HCT116 (cell line): ENCODE results near the gene ADGRL3. TPM values are rescaled to one million over a fixed set of nuclear protein-coding genes. Genes with fewer than 3 reads are reported as not detected.

Experiments
- ATAC-seq: fragments of 200-7000 bp; cut with Tn5 transposase; 2 replicates; pipeline ENCODE4 v1.9.1; 2020; ENCODE audit warnings: mild to moderate bottlenecking, moderate library complexity
- BruUV-seq: library from RNA; stranded (reverse); fragments of 400-500 nt; replicated peaks from 2 replicates; lab custom pipeline; 2021; lab: Mats Ljungman, UMichigan
- CTCF ChIA-PET: fragments of 300-600 bp; sonication (Branson Sonifier 250); formaldehyde crosslinking; loops from one replicate; lab custom pipeline; 2021; ENCODE audit warnings: antibody characterized with exemption; lab: Charles Lee
- POLR2A ChIA-PET: fragments of 300-600, 350-600 bp; sonication (Branson Sonifier 250); formaldehyde crosslinking; loops from one replicate; lab custom pipeline; 2021; ENCODE audit warnings: antibody characterized with exemption; lab: Charles Lee
- RAD21 ChIA-PET, 2 experiments: fragments of 300-600 bp; sonication (Branson Sonifier 250); formaldehyde crosslinking; loops; one replicate each; lab custom pipeline; 2023; ENCODE audit warnings: low total read pairs in 2 of 2; ENCODE audit not compliant: uncharacterized antibody in 2 of 2, unreplicated experiment in 2 of 2, low non-redundant PET in 1 of 2; lab: Charles Lee
- DNase-seq: peaks from one replicate; pipeline ENCODE4 v3.0.0-alpha.2; 2010; ENCODE audit warnings: low read depth, low spot score
- H2AFZ ChIP-seq: fragments of 200-600 bp; shearing (Covaris generic), sonication (generic); 2 replicates; pipeline ENCODE4 v1.6.1; 2017; ENCODE audit warnings: low read depth, mixed run types, mixed read lengths, antibody characterized with exemption, low read length; ENCODE audit not compliant: poor library complexity, severe bottlenecking
- H3K27ac ChIP-seq: 2 replicates; pipeline ENCODE4 v1.5.1; 2012; ENCODE audit warnings: low read depth, low read length
- H3K27me3 ChIP-seq: fragments of 200-600 bp; sonication (generic); 2 replicates; pipeline ENCODE4 v1.6.1; 2016; ENCODE audit warnings: mixed run types, low read length, mixed read lengths; ENCODE audit not compliant: insufficient read depth
- H3K36me3 ChIP-seq, 2 experiments: fragments of 200-500 bp in 1 of 2; fragments of 200-600 bp in 1 of 2; sonication (Bioruptor generic) in 1 of 2; sonication (generic) in 1 of 2; 2 replicates each; pipeline versions ENCODE4 v1.5.1 to v1.6.1; 2014 to 2016; ENCODE audit warnings: low read length in 2 of 2, inconsistent platforms in 1 of 2, mixed read lengths in 1 of 2, mixed run types in 1 of 2; ENCODE audit not compliant: insufficient read depth in 2 of 2, control insufficient read depth in 1 of 2
- H3K4me1 ChIP-seq, 2 experiments: fragments of 200-600 bp in 1 of 2; sonication (generic) in 1 of 2; 2 replicates each; pipeline versions ENCODE4 v1.5.1 to v1.6.1; 2012 to 2017; ENCODE audit warnings: low read length in 2 of 2, inconsistent platforms in 1 of 2, mild to moderate bottlenecking in 1 of 2, mixed read lengths in 1 of 2, mixed run types in 1 of 2, moderate library complexity in 1 of 2; ENCODE audit not compliant: insufficient read depth in 2 of 2, control insufficient read depth in 1 of 2
- H3K4me2 ChIP-seq: fragments of 200-600 bp; sonication (generic); 2 replicates; pipeline ENCODE4 v1.6.1; 2017; ENCODE audit warnings: mixed run types, low read length, mixed read lengths
- H3K4me3 ChIP-seq, 2 experiments: fragments of 200-600 bp in 1 of 2; sonication (generic) in 1 of 2; replicated peaks in 1 of 2; 2 replicates each; pipeline ENCODE4 v1.5.1; 2011 to 2016; ENCODE audit warnings: low read length in 2 of 2, control low read depth in 1 of 2, low read depth in 1 of 2, mild to moderate bottlenecking in 1 of 2, mixed read lengths in 1 of 2, mixed run types in 1 of 2
- H3K79me2 ChIP-seq: fragments of 200-600 bp; sonication (generic); 2 replicates; pipeline ENCODE4 v1.6.1; 2017; ENCODE audit warnings: mild to moderate bottlenecking, mixed run types, low read length, moderate library complexity, mixed read lengths; ENCODE audit not compliant: insufficient read depth
- H3K9ac ChIP-seq: fragments of 200-600 bp; sonication (generic); 2 replicates; pipeline ENCODE4 v1.6.1; 2016; ENCODE audit warnings: low read length, mixed read lengths
- H3K9me2 ChIP-seq: fragments of 200-600 bp; sonication (generic), shearing (Covaris generic); 2 replicates; pipeline ENCODE4 v1.6.1; 2017; ENCODE audit warnings: mixed run types, mild to moderate bottlenecking, moderate library complexity; ENCODE audit not compliant: insufficient read depth
- H3K9me3 ChIP-seq, 2 experiments: fragments of 200-500 bp in 1 of 2; fragments of 200-600 bp in 1 of 2; sonication (Bioruptor generic) in 1 of 2; sonication (generic) in 1 of 2; 2 replicates each; pipeline ENCODE4 v1.6.1; 2014 to 2017; ENCODE audit warnings: low read length in 2 of 2, mixed read lengths in 2 of 2, inconsistent platforms in 1 of 2, low read depth in 1 of 2, mild to moderate bottlenecking in 1 of 2, mixed run types in 1 of 2, moderate library complexity in 1 of 2; ENCODE audit not compliant: control insufficient read depth in 1 of 2, insufficient read depth in 1 of 2
- H4K20me1 ChIP-seq: fragments of 200-600 bp; sonication (generic), shearing (Covaris generic); 2 replicates; pipeline ENCODE4 v1.6.1; 2017; ENCODE audit warnings: mixed run types, mild to moderate bottlenecking, moderate library complexity; ENCODE audit not compliant: insufficient read depth
- CBX3 ChIP-seq: IDR thresholded peaks from 2 replicates; pipeline ENCODE4 v1.6.1; 2012; ENCODE audit warnings: low read depth
- EGR1 ChIP-seq: IDR thresholded peaks from 2 replicates; pipeline ENCODE4 v1.6.1; 2012; ENCODE audit warnings: low read depth
- EZH2 ChIP-seq: fragments of 200-600 bp; sonication (generic); IDR thresholded peaks from 2 replicates; pipeline ENCODE4 v1.6.1; 2017; ENCODE audit warnings: antibody characterized with exemption, mixed run types
- EZH2phosphoT487 ChIP-seq: fragments of 200-600 bp; IDR thresholded peaks from 2 replicates; pipeline ENCODE4 v1.6.1; 2018; ENCODE audit warnings: antibody characterized with exemption, borderline replicate concordance
- FOSL1 ChIP-seq: IDR thresholded peaks from 2 replicates; pipeline ENCODE4 v1.6.1; 2012; ENCODE audit warnings: low read depth
- POLR2A ChIP-seq: IDR thresholded peaks from 2 replicates; pipeline ENCODE4 v1.7.0; 2011; ENCODE audit warnings: borderline replicate concordance; ENCODE audit not compliant: insufficient read depth, insufficient read length; ENCODE audit errors: extremely low read depth
- RAD21 ChIP-seq: IDR thresholded peaks from 2 replicates; pipeline ENCODE4 v1.6.1; 2012; ENCODE audit warnings: low read depth, mild to moderate bottlenecking
- SP1 ChIP-seq: IDR thresholded peaks from 2 replicates; pipeline ENCODE4 v1.6.1; 2012; ENCODE audit warnings: low read depth
- SRF ChIP-seq: IDR thresholded peaks from 2 replicates; pipeline ENCODE4 v1.6.1; 2012; ENCODE audit warnings: low read depth
- TCF7L2 ChIP-seq: IDR thresholded peaks from 2 replicates; pipeline ENCODE4 v1.7.0; 2011; ENCODE audit warnings: borderline replicate concordance, inconsistent platforms; ENCODE audit not compliant: insufficient read depth, insufficient read length; ENCODE audit errors: extremely low read depth
- YY1 ChIP-seq: IDR thresholded peaks from 2 replicates; pipeline ENCODE4 v1.6.1; 2011; ENCODE audit warnings: low read length, low read depth, moderate library complexity, mild to moderate bottlenecking; ENCODE audit not compliant: insufficient replicate concordance; ENCODE audit errors: extremely low read depth
- ZBTB33 ChIP-seq: IDR thresholded peaks from 2 replicates; pipeline ENCODE4 v1.6.1; 2011; ENCODE audit warnings: mild to moderate bottlenecking, low read length, moderate library complexity; ENCODE audit not compliant: insufficient replicate concordance; ENCODE audit errors: extremely low read depth
- ZNF274 ChIP-seq: fragments of 200-500 bp; sonication (Bioruptor generic); IDR thresholded peaks from 2 replicates; pipeline ENCODE4 v1.6.1; 2014; ENCODE audit warnings: mild to moderate bottlenecking, low read depth, low read length, inconsistent platforms
- intact Hi-C: fragments of 100-400 bp; cut with micrococcal nuclease; formaldehyde crosslinking; loops from 2 replicates; pipeline ENCODE4 v1.10.0; 2022
- total RNA-seq: library from RNA; stranded (reverse); gene quantifications from one replicate; pipeline ENCODE4 v1.2.1, GENCODE V29; 2021; ENCODE audit not compliant: unreplicated experiment

Gene ADGRL3
- total RNA-seq, 1 experiment from 2014 or later = not detected

- no peak overlapping the region for H3K4me3 ChIP-seq
- no peak overlapping the region for H3K9ac ChIP-seq
- BruUV-seq = no TSS peak
- no peak for DNase-seq
- ChIA-PET RAD21 (no interaction called here), POLR2A (no interaction called here), CTCF (no interaction called here)
- H3K79me2 ChIP-seq = no peaks in the 10 kb centered on the region
- H2AFZ ChIP-seq = no peak overlapping the region
- H3K9me3 ChIP-seq = peaks cover 11 to 13% of the 10 kb centered on the region in 2 experiments; a peak in 2 of 4 replicates
- H4K20me1 ChIP-seq = no peaks in the 10 kb centered on the region
- H3K9me2 ChIP-seq = no peaks in the 10 kb centered on the region
- no peaks in the 10 kb centered on the region for H3K36me3 ChIP-seq
- intact Hi-C loops = no loop called here
- no peaks in the 10 kb centered on the region for H3K4me1 ChIP-seq
- no peak for ATAC-seq
- no peak overlapping the region for H3K27ac ChIP-seq
- H3K27me3 ChIP-seq = no peaks in the 10 kb centered on the region
- no peak overlapping the region for H3K4me2 ChIP-seq
- TF ChIP-seq EGR1 (no peak), RAD21 (no peak), ZNF274 (no peak), POLR2A (no peak), EZH2phosphoT487 (no peak), ZBTB33 (no peak), TCF7L2 (no peak), EZH2 (no peak), YY1 (no peak), SP1 (no peak), CBX3 (no peak), FOSL1 (no peak), SRF (no peak)
Observed at GRCh38 chr4:61588621-61589402, 388.7 kb downstream of the ADGRL3 start.
